ENCODE results near the gene SCAF4.

The SCAF4 gene

DNA sequence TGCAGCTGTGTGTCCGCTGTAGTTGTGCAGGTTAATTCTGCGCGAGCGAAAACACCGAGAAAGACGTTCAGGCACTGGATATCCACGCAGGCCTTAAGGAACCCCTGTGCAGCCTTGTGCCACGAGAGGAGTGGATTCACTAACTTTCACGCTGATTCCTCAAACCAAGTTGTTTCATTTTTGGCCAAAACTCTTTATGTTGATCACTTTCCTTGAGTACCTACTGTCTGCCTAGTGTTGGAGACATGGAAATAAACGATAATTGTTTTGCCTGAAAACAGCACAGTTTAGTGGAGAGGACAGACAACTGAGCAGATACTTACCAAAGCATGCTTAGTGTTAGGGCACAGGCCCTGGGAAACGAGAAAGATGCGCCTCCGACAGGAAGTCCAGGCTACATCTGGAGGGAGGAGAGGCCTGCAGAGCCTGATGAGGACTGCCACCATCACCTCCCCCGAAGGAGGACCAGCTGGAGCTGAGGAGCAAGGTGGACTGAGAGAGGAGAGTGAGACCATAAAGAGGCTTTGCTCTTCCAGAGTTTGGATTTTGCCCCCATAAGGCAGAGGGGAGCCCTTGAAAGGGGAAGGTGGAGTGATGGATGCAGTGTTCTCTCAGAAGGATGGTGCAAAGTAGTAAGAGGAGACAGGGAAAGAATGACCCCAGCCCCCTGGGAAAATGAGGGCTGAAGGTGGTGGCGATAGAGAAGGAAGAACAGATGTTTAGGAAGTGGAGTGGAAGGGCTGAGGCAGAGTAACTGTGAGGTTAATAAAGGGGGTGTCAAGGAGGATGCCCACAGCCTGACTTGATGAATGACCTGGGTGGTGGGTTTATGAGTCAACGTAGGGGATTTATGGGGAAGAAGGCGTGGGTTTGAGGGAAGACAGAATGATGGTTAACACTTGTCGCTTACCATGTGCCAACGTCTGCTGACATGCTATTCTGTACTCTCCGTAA lies 956 bp upstream of the SCAF4 start:
- H3K27me3 ChIP-seq (ENCODE audit: control insufficient read depth, insufficient read depth, low read length): no peaks in the 10 kb centered on the region
- H3K4me3 ChIP-seq (ENCODE audit: low read length): peak overlapping the region; percentile 44
- no peaks in the 10 kb centered on the region for H3K9me3 ChIP-seq (ENCODE audit: control insufficient read depth, low read length)
- H3K36me3 ChIP-seq (ENCODE audit: control insufficient read depth, insufficient read depth, low read length): no peaks in the 10 kb centered on the region
- peaks cover 25% of the 10 kb centered on the region for H3K4me1 ChIP-seq (ENCODE audit: control insufficient read depth, insufficient read depth, low read length)
- peak overlapping the region; percentile 56 for H3K9ac ChIP-seq (ENCODE audit: low read length)

DNA sequence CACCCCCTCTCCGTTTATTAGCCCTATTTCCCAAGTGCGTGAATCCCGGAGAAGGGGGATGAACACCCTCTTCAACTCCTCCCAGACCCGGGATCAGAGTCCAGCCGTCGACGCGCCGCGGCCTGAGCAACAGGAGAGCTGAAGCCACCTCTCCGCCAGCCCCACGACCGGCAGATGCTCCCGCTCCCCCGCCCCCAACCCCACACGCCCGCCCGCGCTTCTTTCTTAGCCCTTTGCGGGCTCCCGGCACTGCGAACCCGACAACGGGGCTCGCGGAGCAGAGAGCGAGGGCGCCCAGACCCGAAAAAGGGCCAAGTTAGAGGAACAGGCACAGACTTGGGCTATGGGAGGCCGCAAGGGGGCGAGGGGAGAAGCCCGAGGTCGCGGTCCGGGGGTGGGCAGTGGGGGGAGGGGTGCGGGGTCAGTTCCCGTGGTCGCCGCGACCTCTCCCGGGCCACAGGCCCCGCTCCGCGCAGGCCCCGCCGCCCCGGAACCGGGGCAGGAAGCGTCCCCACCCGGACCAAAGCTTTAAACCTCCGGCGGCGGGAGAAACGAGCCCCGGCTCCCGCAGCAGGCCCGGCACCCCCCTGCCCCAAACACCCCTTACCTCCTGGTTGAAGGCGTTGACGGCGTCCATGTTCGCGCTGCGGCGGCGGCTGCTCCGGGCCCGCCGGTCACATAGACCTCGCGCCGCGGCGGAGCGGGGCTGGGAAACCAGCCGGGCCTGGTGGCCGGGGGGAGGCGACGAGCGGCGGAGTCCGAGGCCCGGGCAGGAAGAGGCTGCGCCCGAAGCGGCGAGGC lies 662 bp downstream of the SCAF4 start:
- H3K36me3 ChIP-seq (ENCODE audit: control insufficient read depth, insufficient read depth, low read length): no peaks in the 10 kb centered on the region
- H3K27me3 ChIP-seq (ENCODE audit: control insufficient read depth, insufficient read depth, low read length): no peaks in the 10 kb centered on the region
- H3K9me3 ChIP-seq (ENCODE audit: control insufficient read depth, low read length): no peaks in the 10 kb centered on the region
- peak overlapping the region; percentile 85 for H3K9ac ChIP-seq (ENCODE audit: low read length)
- peak overlapping the region; percentile 68 for H3K4me3 ChIP-seq (ENCODE audit: low read length)
- H3K4me1 ChIP-seq (ENCODE audit: control insufficient read depth, insufficient read depth, low read length): peaks cover 25% of the 10 kb centered on the region

GRCh38 chr21:31730712-31731055 lies 1.2 kb downstream of the SCAF4 start:
- Histone ChIP-seq H3K4me1 (ENCODE audit: control insufficient read depth, insufficient read depth, low read length) (peaks cover 25% of the 10 kb centered on the region), H3K36me3 (ENCODE audit: control insufficient read depth, insufficient read depth, low read length) (no peaks in the 10 kb centered on the region), H3K9me3 (ENCODE audit: control insufficient read depth, low read length) (no peaks in the 10 kb centered on the region), H3K4me3 (ENCODE audit: low read length) (peak overlapping the region; percentile 68), H3K27me3 (ENCODE audit: control insufficient read depth, insufficient read depth, low read length) (no peaks in the 10 kb centered on the region), H3K9ac (ENCODE audit: low read length) (peak overlapping the region; percentile 85)

DNA sequence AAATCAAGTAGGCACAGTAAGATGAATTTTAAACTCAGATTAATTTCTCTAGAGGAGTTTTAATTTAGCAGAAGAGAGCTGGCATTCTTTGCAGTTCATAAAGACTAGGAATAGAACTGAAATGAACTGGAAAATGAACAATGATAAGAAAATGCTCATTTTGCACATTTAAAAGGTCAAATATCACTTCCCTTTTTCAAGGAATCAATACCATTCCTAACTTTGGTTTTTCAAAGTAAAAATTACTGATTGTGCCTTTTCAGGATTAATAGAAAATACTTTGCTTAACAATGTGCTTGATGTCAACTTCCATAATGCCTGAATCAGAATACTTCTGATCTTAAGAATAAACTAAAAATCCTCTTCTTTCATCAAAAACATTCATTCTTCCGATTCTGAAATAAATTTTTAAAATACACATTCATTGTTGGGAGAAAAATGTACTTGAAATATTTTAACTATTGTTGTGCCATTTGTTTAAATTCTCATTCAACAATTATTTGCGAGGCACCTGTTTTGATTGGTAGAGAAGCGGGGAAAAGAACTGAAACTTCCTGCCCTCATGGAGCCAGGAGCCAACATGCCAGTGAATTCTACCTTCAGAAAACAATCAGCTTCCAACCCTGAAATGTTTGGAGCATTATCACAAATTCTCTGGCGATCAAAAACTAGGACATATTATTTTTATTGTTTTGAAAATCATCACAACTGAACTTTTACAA lies 2.1 kb downstream of the SCAF4 start:
- Histone ChIP-seq H3K9ac (ENCODE audit: low read length) (no peak overlapping the region), H3K36me3 (ENCODE audit: control insufficient read depth, insufficient read depth, low read length) (no peaks in the 10 kb centered on the region), H3K9me3 (ENCODE audit: control insufficient read depth, low read length) (no peaks in the 10 kb centered on the region), H3K4me1 (ENCODE audit: control insufficient read depth, insufficient read depth, low read length) (peaks cover 25% of the 10 kb centered on the region), H3K27me3 (ENCODE audit: control insufficient read depth, insufficient read depth, low read length) (no peaks in the 10 kb centered on the region), H3K4me3 (ENCODE audit: low read length) (peak overlapping the region; percentile 68)

DNA sequence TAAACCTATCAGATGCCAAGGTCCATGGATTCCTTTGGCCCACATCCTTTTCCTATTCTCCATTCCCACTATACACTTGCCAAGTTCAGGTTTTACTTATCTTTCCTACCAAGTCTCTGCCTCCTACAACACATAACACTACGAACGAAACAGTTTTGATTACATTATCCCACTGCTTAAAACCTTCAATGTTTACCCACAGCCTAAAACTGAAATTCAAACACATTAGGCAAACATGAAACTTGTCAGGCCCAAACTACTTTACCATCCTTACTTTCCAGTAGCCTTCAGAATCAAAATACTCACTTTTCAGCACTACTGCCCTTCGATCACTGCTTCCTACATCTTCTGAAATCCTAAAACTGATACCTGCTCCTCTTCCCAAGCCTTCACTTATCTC lies 3.0 kb downstream of the SCAF4 start:
- no peaks in the 10 kb centered on the region for H3K9me3 ChIP-seq (ENCODE audit: control insufficient read depth, low read length)
- H3K9ac ChIP-seq (ENCODE audit: low read length): no peak overlapping the region
- H3K36me3 ChIP-seq (ENCODE audit: control insufficient read depth, insufficient read depth, low read length): no peaks in the 10 kb centered on the region
- no peak overlapping the region for H3K4me3 ChIP-seq (ENCODE audit: low read length)
- H3K27me3 ChIP-seq (ENCODE audit: control insufficient read depth, insufficient read depth, low read length): no peaks in the 10 kb centered on the region
- H3K4me1 ChIP-seq (ENCODE audit: control insufficient read depth, insufficient read depth, low read length): peaks cover 25% of the 10 kb centered on the region

- H3K4me1 ChIP-seq (ENCODE audit: control insufficient read depth, insufficient read depth, low read length): peaks cover 24% of the 10 kb centered on the region
- no peak overlapping the region for H3K9ac ChIP-seq (ENCODE audit: low read length)
These were observed 3.7 kb downstream of the SCAF4 start for GRCh38 chr21:31728191-31728590.

DNA sequence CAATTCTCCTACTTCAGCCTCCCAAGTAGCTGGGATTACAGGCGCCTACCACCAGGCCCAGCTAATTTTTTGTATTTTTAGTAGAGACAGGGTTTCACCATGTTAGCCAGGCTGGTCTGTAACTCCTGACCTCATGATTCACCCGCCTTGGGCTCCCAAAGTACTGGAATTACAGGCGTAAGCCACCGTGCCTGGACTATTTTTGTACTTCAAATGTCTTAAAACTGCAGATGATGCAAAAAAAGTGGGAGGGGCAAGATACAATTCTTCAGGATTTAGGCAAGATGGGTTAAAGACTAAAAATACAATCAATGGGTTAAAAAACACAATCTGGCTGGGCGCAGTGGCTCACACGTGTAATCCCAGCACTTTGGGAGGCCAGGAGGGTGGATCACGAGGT lies 4.7 kb downstream of the SCAF4 start:
- Histone ChIP-seq H3K4me1 (ENCODE audit: control insufficient read depth, insufficient read depth, low read length) (peaks cover 18% of the 10 kb centered on the region), H3K9me3 (ENCODE audit: control insufficient read depth, low read length) (no peaks in the 10 kb centered on the region), H3K9ac (ENCODE audit: low read length) (no peak overlapping the region), H3K27me3 (ENCODE audit: control insufficient read depth, insufficient read depth, low read length) (no peaks in the 10 kb centered on the region), H3K4me3 (ENCODE audit: low read length) (no peak overlapping the region), H3K36me3 (ENCODE audit: control insufficient read depth, insufficient read depth, low read length) (no peaks in the 10 kb centered on the region)

More at GRCh38 chr21:31728191-31728590, 3.7 kb downstream of the SCAF4 start:
- no peaks in the 10 kb centered on the region for H3K36me3 ChIP-seq (ENCODE audit: control insufficient read depth, insufficient read depth, low read length)
- H3K27me3 ChIP-seq (ENCODE audit: control insufficient read depth, insufficient read depth, low read length): no peaks in the 10 kb centered on the region
- H3K9me3 ChIP-seq (ENCODE audit: control insufficient read depth, low read length): no peaks in the 10 kb centered on the region
- H3K4me3 ChIP-seq (ENCODE audit: low read length): no peak overlapping the region

DNA sequence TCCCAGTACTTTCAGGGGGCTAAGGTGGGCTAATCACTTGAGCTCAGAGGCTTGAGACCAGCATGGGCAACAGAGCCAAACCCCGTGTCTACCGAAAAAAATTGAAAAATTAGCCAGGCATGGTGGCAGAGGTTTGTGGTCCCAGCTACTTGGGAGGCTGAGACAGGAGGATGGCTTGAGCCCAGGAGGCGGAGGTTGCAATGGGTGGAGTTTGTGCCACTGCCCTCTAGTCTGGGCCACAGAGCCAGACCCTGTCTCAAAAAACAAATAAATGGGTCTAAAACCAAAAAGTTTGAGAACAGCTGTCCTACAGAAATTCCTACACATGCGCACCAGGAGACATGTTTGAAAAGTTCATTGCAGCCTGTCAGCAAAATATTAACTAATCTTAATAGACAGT lies 5.5 kb downstream of the SCAF4 start:
- no peaks in the 10 kb centered on the region for H3K36me3 ChIP-seq (ENCODE audit: control insufficient read depth, insufficient read depth, low read length)
- H3K27me3 ChIP-seq (ENCODE audit: control insufficient read depth, insufficient read depth, low read length): no peaks in the 10 kb centered on the region
- H3K4me1 ChIP-seq (ENCODE audit: control insufficient read depth, insufficient read depth, low read length): peaks cover 18% of the 10 kb centered on the region
- H3K9me3 ChIP-seq (ENCODE audit: control insufficient read depth, low read length): no peaks in the 10 kb centered on the region
- H3K9ac ChIP-seq (ENCODE audit: low read length): no peak overlapping the region
- no peak overlapping the region for H3K4me3 ChIP-seq (ENCODE audit: low read length)

DNA sequence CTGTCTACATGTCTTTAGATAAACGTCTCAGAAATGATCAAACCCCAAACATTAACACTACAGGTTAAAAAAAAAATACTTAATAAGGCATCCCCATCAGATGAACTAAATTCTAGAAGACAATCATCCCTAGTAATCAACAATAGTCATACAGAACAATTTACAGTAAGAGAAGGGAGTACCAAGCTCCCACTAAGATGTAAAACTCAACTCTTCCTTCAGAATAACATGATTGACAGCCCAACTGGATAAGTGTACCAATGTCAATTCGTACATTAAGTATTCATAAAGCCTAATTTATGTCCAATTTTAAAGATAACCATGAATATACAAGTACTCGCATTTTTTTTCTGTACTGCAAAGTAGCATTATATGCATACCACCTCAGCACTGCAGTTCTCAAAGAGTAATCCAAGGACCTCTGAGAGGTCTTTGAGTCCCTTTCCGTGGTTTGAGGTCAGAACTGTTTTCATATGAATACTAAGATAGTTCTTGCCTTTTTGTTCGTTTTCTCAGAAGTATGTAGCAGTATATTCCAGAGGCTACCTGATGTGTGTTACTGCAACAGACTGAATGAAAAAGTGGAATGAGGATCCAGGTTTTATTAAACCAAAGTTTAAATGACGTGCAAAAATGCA lies 6.6 kb downstream of the SCAF4 start:
- Histone ChIP-seq H3K4me1 (ENCODE audit: control insufficient read depth, insufficient read depth, low read length) (peaks cover 15% of the 10 kb centered on the region), H3K9ac (ENCODE audit: low read length) (no peak overlapping the region), H3K9me3 (ENCODE audit: control insufficient read depth, low read length) (no peaks in the 10 kb centered on the region), H3K27me3 (ENCODE audit: control insufficient read depth, insufficient read depth, low read length) (no peaks in the 10 kb centered on the region), H3K4me3 (ENCODE audit: low read length) (no peak overlapping the region), H3K36me3 (ENCODE audit: control insufficient read depth, insufficient read depth, low read length) (no peaks in the 10 kb centered on the region)

DNA sequence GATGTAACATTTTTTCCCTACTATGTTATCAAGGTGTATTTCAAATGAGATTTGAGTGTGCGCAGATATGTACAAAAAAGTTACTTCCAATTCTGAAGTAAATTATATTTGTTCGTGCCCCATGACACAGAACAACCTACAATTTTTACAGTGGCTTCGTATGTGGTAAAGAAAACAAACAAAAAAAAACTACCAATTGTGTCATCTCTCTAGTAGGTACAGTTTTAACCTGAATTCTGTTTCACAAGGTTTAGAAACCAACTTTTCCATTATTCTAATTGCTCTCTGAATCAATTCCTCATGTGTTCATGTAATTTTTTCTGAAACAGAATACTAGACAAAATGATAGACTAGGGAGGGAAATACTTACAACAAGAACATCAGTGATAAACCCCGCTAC lies 7.4 kb downstream of the SCAF4 start:
- Histone ChIP-seq H3K9me3 (ENCODE audit: control insufficient read depth, low read length) (no peaks in the 10 kb centered on the region), H3K4me1 (ENCODE audit: control insufficient read depth, insufficient read depth, low read length) (peaks cover 7% of the 10 kb centered on the region), H3K4me3 (ENCODE audit: low read length) (no peak overlapping the region), H3K9ac (ENCODE audit: low read length) (no peak overlapping the region), H3K27me3 (ENCODE audit: control insufficient read depth, insufficient read depth, low read length) (no peaks in the 10 kb centered on the region), H3K36me3 (ENCODE audit: control insufficient read depth, insufficient read depth, low read length) (no peaks in the 10 kb centered on the region)

DNA sequence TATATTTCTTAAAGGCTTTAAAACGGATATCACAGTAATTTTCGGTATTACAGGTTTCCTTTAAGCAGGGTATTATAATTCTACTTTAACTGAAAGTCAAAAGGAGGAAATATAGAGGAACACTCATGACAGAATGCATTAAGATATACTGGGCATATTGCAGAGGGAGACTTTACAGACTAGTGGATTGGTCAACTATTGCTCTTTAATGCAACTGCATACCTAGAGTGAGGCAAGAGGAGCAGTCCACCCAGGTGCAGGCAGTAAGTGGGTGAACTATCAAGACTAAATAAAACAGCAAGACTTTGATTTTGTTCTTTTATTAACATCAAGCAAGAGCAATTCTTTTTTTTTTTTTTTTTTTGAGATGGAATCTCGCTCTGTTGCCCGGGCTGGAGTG lies 10.5 kb downstream of the SCAF4 start:
- Histone ChIP-seq H3K9ac (ENCODE audit: low read length) (no peak overlapping the region), H3K4me1 (ENCODE audit: control insufficient read depth, insufficient read depth, low read length) (no peaks in the 10 kb centered on the region), H3K9me3 (ENCODE audit: control insufficient read depth, low read length) (no peaks in the 10 kb centered on the region), H3K27me3 (ENCODE audit: control insufficient read depth, insufficient read depth, low read length) (no peaks in the 10 kb centered on the region), H3K36me3 (ENCODE audit: control insufficient read depth, insufficient read depth, low read length) (no peaks in the 10 kb centered on the region), H3K4me3 (ENCODE audit: low read length) (no peak overlapping the region)

Data from mucosa of stomach (tissue), 1 donor.